HG02623 (cell line): ENCODE data around the gene DNAJB9.

Experiments
- ATAC-seq: cut with Tn5 transposase; IDR thresholded peaks from one replicate; pipeline ENCODE4 v1.9.1; 2021; ENCODE audit warnings: moderate library complexity; ENCODE audit not compliant: unreplicated experiment

The DNAJB9 gene

GRCh38 chr7:108604307-108605077 is 34.8 kb downstream of the DNAJB9 start:
- ATAC-seq: no peak

GRCh38 chr7:108605559-108606201 is 36.0 kb downstream of the DNAJB9 start:
- ATAC-seq: no peak

GRCh38 chr7:108609643-108610042 is 40.0 kb downstream of the DNAJB9 start:
- no peak for ATAC-seq

GRCh38 chr7:108611268-108611667 is 41.6 kb downstream of the DNAJB9 start:
- ATAC-seq: no peak

- ATAC-seq: peak; percentile 84
Measured at GRCh38 chr7:108613147-108613948, 43.7 kb downstream of the DNAJB9 start.

DNA sequence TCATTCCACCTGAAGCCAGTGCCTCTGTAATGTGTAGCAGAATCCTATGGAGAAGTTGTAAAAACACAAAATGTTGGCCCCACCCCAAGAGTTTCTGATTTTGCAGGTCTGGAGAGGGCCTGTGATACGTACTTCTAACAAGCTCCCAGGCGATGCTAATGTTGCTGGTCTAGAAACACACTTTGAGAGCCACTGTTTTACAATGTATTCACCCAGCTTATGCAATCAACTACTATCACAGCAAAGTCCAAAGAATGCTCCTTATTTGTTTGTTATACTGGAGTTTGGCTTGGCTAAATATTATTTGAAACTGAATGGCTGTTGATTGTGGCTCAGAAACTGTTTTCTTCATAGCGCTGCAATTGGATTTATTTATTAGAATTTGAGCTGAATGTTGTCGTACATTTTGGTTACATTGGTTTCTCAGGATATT is 44.3 kb downstream of the DNAJB9 start:
- ATAC-seq: no peak

DNA sequence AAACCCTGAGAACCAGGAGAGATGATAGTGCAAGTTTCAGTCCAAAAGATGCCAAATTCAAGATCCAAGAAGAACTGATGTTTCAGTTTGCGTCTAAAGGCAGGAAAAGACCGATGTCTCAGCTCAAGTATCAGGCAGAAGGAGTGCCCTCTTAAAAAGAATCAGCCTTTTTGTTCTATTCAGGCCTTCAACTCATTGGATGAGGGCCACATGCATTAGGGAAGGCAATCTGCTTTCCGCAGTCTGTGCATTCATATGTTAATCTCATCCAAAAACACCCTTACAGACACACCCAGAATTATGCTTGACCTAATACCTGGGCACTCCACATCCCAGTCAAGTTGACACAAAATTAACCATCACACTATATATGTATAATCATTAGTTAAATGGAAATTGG is 45.2 kb downstream of the DNAJB9 start:
- ATAC-seq: no peak

- no peak for ATAC-seq
Measured at GRCh38 chr7:108618056-108618455, 48.4 kb downstream of the DNAJB9 start.

- peak; percentile 80 for ATAC-seq
Measured at GRCh38 chr7:108623220-108623619, 53.5 kb downstream of the DNAJB9 start.
